HG02981 (cell line): ENCODE data around the gene NMT1.

Experiments used
- ATAC-seq: cut with Tn5 transposase; IDR thresholded peaks from one replicate; pipeline ENCODE4 v1.9.1; 2021; ENCODE audit warnings: mild to moderate bottlenecking, moderate library complexity; ENCODE audit not compliant: unreplicated experiment

Gene NMT1

GRCh38 chr17:45149037-45149668, 88.0 kb downstream of the NMT1 start:
- ATAC-seq, result no peak

DNA sequence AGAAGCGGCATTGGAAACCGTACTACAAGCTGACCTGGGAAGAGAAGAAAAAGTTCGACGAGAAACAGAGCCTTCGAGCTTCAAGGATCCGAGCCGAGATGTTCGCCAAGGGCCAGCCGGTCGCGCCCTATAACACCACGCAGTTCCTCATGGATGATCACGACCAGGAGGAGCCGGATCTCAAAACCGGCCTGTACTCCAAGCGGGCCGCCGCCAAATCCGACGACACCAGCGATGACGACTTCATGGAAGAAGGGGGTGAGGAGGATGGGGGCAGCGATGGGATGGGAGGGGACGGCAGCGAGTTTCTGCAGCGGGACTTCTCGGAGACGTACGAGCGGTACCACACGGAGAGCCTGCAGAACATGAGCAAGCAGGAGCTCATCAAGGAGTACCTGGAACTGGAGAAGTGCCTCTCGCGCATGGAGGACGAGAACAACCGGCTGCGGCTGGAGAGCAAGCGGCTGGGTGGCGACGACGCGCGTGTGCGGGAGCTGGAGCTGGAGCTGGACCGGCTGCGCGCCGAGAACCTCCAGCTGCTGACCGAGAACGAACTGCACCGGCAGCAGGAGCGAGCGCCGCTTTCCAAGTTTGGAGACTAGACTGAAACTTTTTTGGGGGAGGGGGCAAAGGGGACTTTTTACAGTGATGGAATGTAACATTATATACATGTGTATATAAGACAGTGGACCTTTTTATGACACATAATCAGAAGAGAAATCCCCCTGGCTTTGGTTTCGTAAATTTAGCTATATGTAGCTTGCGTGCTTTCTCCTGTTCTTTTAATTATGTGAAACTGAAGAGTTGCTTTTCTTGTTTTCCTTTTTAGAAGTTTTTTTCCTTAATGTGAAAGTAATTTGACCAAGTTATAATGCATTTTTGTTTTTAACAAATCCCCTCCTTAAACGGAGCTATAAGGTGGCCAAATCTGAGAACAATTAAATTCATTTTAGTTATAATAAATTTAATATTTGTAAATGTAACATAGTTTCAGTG, 88.8 kb downstream of the NMT1 start:
- no peak for ATAC-seq

GRCh38 chr17:45150911-45151809, 90.0 kb downstream of the NMT1 start:
- ATAC-seq, result no peak

- ATAC-seq, result no peak
These were observed 93.9 kb downstream of the NMT1 start for GRCh38 chr17:45155029-45155428.

- no peak for ATAC-seq
These were observed 94.4 kb downstream of the NMT1 start for GRCh38 chr17:45155483-45155882.

DNA sequence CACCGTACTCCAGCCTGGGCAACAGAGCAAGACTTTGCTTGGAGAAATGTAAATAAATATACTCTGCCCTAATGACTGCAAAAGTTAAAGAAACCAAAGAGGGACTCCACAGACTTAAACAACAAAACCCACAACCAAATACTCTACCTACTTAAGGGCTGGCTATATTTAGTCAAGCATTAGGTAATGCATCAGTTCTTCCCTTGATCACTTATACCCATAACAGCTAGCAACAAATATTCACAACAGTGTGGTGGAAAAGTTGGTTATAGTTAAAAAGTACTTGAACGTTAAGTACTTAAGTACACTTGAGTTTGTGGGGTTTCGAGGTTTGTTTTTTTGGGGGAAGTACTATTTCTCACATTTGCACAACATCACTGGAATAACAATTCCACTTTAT, 95.1 kb downstream of the NMT1 start:
- no peak for ATAC-seq
